Ovary (tissue), 3 donors: Measurements from ENCODE around the gene RXFP2.

Source experiments
- CTCF ChIP-seq, 3 donors: fragments of 450-650 bp in 2 of 3; fragments of 200-600 bp in 1 of 3; IDR thresholded peaks; one replicate each; pipeline versions ENCODE4 v1.5.1 to v1.8.0; 2016 to 2022; ENCODE audit warnings: antibody characterized with exemption in 3 of 3, mild to moderate bottlenecking in 1 of 3
- EP300 ChIP-seq: sonication (generic); formaldehyde crosslinking; IDR thresholded peaks from one replicate; pipeline ENCODE4 v1.6.1; 2017; ENCODE audit warnings: antibody characterized with exemption
- POLR2A ChIP-seq: fragments of 450-650 bp; IDR thresholded peaks from one replicate; pipeline ENCODE4 v1.6.1; 2017; ENCODE audit warnings: antibody characterized with exemption, mild to moderate bottlenecking, moderate library complexity
- donor health status: DM: no; HTN: no; CAD: no.

GRCh38 chr13:31768351-31768750 is 29.0 kb downstream of the RXFP2 start:
- TF ChIP-seq CTCF (IDR thresholded peaks at IDR 0.05) (no peak), POLR2A (no peak), EP300 (no peak)
